Stomach (tissue), 4 donors: ENCODE data around the gene S100A4.

Experiments
- CTCF ChIP-seq, 7 experiments: fragments of 450-650 bp in 4 of 7; fragments of 200-600 bp in 3 of 7; sonication (generic) in 3 of 7; IDR thresholded peaks; one replicate each; pipeline ENCODE4 v1.5.1; 2016 to 2019; ENCODE audit warnings: antibody characterized with exemption in 7 of 7, control low read depth in 2 of 7, mild to moderate bottlenecking in 1 of 7
- POLR2A ChIP-seq, 4 donors: fragments of 450-650 bp; IDR thresholded peaks; one replicate each; pipeline ENCODE4 v1.6.1; 2016; ENCODE audit warnings: antibody characterized with exemption in 4 of 4, control low read depth in 2 of 4, mild to moderate bottlenecking in 1 of 4, moderate library complexity in 1 of 4

GRCh38 chr1:153549741-153550397, 4.3 kb upstream of the S100A4 start:
- TF ChIP-seq CTCF (IDR thresholded peaks at IDR 0.05) (no peak), POLR2A (IDR thresholded peaks at IDR 0.05) (no peak)
